GM18526 (cell line): ENCODE results near the gene SMYD4.

Source experiments
- POLR2A ChIP-seq: IDR thresholded peaks from 3 replicates; pipeline ENCODE4 v1.6.1; 2011; ENCODE audit not compliant: insufficient read length; ENCODE audit errors: extremely low read depth

SMYD4 gene

GRCh38 chr17:1750628-1751027 lies 79.1 kb downstream of the SMYD4 start:
- TF ChIP-seq POLR2A: no peak

GRCh38 chr17:1746975-1747543 lies 82.6 kb downstream of the SMYD4 start:
- no peak for TF ChIP-seq POLR2A

- no peak for TF ChIP-seq POLR2A
Measured at GRCh38 chr17:1745513-1746020, 84.1 kb downstream of the SMYD4 start.

- no peak for TF ChIP-seq POLR2A
Measured at GRCh38 chr17:1744551-1745512, 84.9 kb downstream of the SMYD4 start.

- TF ChIP-seq POLR2A: no peak
Measured at GRCh38 chr17:1743088-1743439, 86.6 kb downstream of the SMYD4 start.

GRCh38 chr17:1742371-1743087 lies 87.2 kb downstream of the SMYD4 start, which contains the start of gene SERPINF2:
TSS of gene SERPINF2 (plus strand) at chr17:1742871. CDS start at chr17:1744996, 2,125 bp downstream.
- TF ChIP-seq POLR2A: no peak

GRCh38 chr17:1737531-1738291 lies 92.0 kb downstream of the SMYD4 start:
- TF ChIP-seq POLR2A: no peak

- TF ChIP-seq POLR2A: no peak
Measured at GRCh38 chr17:1736348-1737281, 93.1 kb downstream of the SMYD4 start.

GRCh38 chr17:1735834-1736347 lies 93.8 kb downstream of the SMYD4 start:
- no peak for TF ChIP-seq POLR2A

- no peak for TF ChIP-seq POLR2A
Measured at GRCh38 chr17:1735418-1735817, 94.3 kb downstream of the SMYD4 start.

- TF ChIP-seq POLR2A: no peak
Measured at GRCh38 chr17:1733759-1734158, 95.9 kb downstream of the SMYD4 start.

- no peak for TF ChIP-seq POLR2A
Measured at GRCh38 chr17:1732833-1733321, 96.8 kb downstream of the SMYD4 start.

GRCh38 chr17:1732241-1732832 lies 97.4 kb downstream of the SMYD4 start:
- no peak for TF ChIP-seq POLR2A
